Fibroblast of mammary gland (primary cell): ENCODE measurements around the gene TUFM.

ENCODE experiments used
- DNase-seq: peaks from one replicate; pipeline ENCODE4 v3.0.0-alpha.2; 2010; ENCODE audit warnings: low read depth
- H3K4me3 ChIP-seq: 2 replicates; pipeline ENCODE4 v1.5.1; 2011; ENCODE audit warnings: low read depth, mild to moderate bottlenecking, low read length, moderate library complexity; ENCODE audit not compliant: control insufficient read depth
- CTCF ChIP-seq: conservative IDR thresholded peaks from 2 replicates; pipeline ENCODE4 v1.5.1; 2011; ENCODE audit warnings: low read depth, low read length, inconsistent platforms; ENCODE audit not compliant: control insufficient read depth, insufficient read depth

Gene TUFM

GRCh38 chr16:28838558-28838918 lies 7.6 kb downstream of the TUFM start:
- DNase-seq, result no peak
- H3K4me3 ChIP-seq, result no peak overlapping the region
- TF ChIP-seq CTCF, result no peak

- no peak for TF ChIP-seq CTCF
- H3K4me3 ChIP-seq, result no peak overlapping the region
- no peak for DNase-seq
Observed at GRCh38 chr16:28837672-28838557, 8.2 kb downstream of the TUFM start.

- H3K4me3 ChIP-seq, result no peak overlapping the region
- TF ChIP-seq CTCF, result no peak
- no peak for DNase-seq
Observed at GRCh38 chr16:28836761-28837064, 9.4 kb downstream of the TUFM start.

- TF ChIP-seq CTCF, result no peak
- H3K4me3 ChIP-seq, result no peak overlapping the region
- no peak for DNase-seq
Observed at GRCh38 chr16:28835864-28836760, 10.0 kb downstream of the TUFM start.

- no peak for TF ChIP-seq CTCF
- no peak for DNase-seq
- no peak overlapping the region for H3K4me3 ChIP-seq
Observed at GRCh38 chr16:28834873-28835863, 11.0 kb downstream of the TUFM start.

- TF ChIP-seq CTCF, result no peak
- no peak overlapping the region for H3K4me3 ChIP-seq
- DNase-seq, result no peak
Observed at GRCh38 chr16:28834349-28834748, 11.8 kb downstream of the TUFM start.
